ENCODE results near the gene INTS1.
"Not testable (repeated sequence)": the region's sequence is repeated elsewhere in the genome, so short reads cannot be mapped to it uniquely, and the experiment has no call there.

INTS1 gene

DNA sequence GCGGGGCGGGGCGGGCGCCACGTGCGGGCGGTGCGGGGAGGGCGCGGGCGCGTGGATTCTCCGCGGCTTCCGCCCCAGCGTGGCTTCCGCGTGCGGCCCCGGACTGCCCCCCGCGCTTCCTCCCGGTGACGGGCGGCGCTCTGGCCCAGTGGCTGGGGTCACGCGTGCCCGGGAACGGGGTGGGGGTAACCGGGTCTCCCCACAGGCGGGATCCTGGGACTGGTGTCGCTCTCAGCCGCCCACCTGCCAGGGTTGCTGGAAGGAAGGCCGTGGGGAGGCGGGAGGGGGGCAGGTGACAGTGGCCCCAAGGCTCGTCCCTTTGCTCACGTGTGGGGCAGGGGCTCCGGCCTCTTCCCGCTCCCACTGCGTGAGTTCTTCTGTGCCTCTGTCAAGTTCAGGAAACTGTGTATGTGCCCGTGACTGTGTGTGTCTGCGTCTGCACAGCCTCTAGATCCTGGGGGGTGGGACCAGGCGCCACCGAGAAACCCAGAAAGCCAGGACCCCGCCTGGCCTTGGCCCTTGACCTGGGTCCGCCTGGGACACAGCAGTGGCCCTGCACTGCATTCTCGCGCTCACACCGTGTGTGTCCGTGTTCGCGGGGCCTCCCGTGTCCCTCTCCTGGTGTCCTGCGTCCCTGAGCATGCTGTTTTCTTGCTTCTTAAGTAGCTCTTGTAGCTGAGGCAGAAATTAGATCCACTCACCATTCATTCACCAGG, 27.2 kb upstream of the INTS1 start:
- DNase-seq = peak; percentile 35 to 64

DNA sequence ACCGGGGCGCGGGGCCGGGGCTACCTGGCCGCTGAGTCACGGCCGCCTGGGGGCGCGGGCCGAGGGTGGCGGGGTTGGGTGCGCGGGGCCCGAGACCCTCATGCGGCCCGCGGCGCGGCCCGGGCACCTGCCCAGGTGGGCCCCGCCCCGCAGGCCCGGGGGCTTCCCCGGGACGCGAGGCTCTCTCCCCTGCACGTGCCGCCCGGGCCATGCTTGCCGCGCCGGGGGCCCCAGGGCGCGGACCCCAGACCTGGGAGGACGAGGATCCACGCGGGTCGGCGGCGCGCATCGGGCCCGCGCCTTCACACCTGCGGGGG, 26.7 kb upstream of the INTS1 start:
- DNase-seq = no peak

DNA sequence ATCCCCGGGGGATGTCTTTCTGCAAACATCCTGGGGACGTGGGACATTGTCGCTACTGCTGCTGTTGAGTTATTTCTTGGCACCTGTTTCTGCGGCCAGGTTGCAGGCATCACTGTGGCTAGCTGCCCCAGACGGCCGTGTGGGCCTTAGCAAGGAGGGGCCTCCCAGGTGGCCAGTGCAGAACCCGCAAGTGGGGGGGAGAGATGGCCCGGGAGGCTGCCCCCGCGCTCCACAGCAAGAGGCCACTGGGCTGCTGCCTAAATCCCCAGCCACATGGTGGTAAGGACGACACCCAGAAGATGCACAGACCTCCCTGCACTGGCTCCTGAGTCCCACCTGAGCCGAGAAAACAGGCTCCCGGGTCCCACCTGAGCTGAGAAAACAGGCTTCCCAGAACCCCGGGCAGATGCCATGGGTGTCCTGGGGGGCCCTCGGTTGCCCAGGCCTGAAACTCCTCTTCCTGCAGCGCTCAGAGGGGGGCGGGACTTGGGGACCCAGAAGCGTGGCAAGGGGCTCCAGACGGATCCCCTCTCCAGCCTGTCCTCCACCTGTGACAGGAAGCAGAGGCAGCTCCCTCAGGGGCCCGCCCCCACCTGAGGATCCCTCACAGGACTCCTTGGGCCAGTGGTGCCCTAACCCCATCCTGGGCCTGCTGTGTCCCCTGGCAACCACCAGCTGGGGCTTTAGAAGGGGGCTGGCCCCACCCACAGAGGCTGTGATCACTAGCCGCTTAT, 25.4 kb upstream of the INTS1 start:
- no peak for DNase-seq

DNA sequence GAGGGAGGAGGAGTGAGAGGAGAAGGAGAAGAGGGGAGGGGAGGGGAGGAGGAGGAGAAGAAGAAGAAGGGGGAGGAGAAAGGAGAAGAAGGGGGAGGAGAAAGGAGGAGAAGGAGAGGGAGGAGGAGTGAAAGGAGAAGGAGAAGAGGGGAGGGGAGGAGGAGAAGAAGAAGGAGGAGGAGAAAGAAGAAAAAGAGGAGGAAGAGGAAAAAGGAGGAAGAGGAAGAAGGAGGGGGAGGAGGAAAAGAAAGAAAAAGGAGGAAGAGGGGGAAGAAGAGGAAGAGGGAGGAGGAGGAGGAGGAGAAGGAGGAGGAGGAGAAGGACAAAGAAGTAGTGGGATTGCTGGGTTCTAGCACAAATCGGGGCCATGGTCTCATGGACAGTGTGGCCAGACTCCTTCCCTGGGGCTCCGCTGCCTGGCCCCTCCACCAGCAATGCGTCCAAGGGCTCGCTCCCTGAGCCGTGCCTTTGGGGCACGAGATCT, 22.1 kb upstream of the INTS1 start:
- no peak for DNase-seq

DNA sequence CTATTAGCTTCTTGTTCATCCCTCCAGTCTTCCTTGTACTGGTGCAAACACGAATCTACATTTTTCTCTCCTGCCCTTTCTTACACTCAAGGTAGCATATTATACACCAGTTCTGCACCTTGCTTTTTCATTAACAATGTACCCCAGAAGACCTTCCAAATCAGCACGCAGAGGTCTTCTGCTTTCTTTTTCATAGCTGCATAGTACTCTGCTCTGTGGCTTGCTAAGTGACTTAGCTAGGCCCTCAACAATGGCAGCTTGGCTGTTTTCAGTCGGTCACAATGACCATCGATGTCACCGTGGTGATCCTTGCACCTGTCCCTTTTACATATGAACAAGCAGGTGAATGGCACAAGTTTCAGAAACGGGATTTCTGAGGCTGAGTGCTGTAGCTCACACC, 21.2 kb upstream of the INTS1 start:
- no peak for DNase-seq

DNA sequence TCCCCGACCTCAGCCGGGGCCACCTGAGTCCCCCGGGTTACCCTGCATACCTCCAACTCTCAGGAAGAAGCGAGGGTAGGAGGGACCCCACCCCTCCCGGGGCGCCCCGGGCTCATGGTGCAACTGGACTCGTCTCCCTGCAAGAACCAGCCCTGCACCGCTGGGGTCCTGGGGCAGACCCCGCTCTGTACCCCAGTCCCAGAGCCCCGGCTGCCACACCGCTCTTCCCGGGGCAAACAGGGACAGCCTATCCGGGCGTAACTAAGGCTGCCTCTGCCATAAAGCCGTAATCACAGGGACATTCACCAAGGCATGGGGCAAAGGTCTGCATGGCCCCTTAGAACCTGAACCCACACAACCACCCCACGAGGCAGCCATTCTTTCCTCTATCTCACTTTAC, 19.7 kb upstream of the INTS1 start:
- no peak for DNase-seq

DNA sequence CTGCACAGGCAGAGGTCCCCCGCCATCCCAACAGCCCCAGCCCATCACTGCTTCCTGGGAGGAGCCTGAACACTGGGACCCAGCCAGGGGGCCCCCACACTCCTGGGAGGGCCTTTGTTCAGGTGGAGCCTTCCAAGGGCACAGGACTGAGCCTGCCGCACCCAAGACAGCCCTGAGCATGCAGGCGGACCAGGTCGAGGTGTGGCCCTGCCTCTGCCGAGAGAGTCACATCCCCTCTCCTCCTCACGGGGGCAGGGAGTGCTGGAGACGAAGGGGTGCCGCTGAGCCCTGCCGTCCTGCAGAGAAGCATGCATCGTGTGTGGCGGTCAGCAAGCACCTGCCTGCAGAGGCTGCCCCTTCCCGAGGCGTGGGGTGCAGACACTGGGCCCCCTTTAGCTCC, 19.0 kb upstream of the INTS1 start:
- no peak for DNase-seq

DNA sequence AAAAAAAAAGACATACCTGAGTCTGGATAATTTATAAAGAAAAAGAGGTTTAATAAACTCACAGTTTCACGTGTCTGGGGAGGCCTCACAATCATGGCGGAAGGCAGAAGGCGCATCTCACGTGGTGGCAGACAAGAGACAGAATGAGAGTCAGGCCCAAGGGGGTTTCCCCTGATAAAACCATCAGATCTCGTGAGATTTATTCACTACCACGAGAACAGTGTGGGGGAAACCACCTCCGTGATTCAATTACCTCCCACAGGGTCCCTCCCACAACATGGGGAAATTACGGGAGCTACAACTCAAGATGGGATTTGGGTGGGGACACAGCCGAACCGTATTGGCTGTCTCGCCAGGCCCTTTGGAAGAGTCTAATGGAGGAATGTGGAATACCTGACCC, 17.3 kb upstream of the INTS1 start:
- no peak for DNase-seq

DNA sequence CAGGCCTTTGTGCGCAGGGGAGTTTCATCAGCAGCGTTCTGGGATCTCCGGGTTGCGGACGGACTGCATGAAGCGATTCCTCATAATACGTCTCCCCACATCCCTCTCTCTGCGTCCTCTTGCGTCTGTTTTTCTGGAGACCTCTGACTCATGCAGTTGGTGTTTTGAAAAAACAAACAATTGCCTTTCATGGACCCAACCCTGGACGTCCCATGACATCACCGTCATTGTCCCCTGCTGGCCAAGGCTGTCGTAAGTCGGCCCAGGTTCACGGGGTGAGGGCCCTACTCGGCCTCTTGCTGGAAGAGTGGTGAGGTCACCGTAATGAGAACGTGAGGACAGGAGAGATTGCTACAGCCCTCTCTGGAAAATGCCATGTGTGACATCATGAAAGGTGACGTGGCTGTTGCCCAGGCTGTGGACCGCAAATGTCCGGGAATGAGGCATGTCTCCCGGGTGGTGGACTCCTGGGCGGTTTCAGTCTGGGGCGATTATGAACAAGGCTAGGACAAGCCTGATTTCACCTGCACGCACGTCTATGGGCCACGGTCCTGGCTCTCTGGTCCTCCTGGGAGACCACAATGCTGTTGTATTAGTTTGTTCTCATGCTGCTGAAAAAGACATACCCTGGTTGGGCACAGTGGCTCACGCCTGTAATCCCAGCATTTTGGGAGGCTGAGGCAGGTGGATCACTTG, 16.5 kb upstream of the INTS1 start:
- no peak for DNase-seq

DNA sequence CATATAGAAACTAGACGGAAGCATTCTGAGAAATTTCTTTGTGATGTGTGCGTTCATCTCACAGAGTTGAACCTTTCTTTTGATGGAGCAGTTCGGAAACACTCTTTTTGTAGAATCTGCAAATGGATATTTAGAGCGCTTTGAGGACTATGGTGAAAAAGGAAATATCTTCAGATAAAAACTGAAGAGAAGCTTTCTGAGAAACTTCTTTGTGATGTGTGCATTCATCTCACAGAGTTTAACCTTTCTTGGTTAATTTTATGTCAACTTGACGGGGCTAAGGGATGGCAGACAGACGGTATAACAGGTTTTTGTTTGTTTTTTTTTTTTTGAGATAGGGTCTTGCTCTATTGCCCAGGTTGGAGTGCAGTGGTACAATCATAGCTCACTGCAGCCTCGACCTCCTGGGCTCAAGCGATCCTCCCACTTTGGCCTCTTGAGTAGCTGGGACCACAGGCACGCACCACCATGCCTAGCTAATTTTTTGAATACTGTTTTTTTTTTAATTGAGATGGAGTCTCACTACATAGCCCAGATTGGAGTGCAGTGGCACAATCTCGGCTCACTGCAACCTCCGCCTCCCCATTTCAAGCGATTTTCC, 15.2 kb upstream of the INTS1 start:
- DNase-seq = not testable (repeated sequence)

DNA sequence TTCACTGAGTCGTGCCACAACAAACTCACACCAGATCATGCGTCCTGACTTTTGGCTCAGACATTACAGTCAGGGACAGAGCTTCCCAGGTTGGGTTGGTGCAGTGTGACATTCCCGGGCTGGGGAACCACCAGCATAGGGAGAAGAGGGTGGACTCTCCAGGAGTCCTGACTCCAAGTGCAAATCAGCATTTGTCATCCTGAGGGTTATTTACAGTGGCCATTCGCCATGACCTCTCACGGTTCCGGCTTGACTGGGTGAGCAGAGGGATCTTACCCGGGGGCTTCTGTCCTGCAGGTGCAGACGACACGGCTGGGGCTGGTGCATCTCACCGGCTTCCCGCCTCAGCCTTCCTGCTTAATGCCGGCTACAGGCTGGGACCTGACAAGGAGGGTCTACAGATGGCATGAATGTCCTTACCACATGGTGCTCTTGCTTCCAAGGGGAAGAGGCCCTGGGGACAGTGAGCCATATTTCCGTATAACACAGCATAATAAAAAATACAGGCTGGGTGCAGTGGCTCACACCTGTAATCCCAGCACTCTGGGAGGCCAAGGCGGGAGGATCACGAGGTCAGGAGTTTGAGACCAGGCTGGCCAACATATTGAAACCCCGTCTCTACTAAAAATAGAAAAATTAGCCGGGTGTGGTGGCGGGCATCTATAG, 12.5 kb upstream of the INTS1 start:
- DNase-seq = no peak

DNA sequence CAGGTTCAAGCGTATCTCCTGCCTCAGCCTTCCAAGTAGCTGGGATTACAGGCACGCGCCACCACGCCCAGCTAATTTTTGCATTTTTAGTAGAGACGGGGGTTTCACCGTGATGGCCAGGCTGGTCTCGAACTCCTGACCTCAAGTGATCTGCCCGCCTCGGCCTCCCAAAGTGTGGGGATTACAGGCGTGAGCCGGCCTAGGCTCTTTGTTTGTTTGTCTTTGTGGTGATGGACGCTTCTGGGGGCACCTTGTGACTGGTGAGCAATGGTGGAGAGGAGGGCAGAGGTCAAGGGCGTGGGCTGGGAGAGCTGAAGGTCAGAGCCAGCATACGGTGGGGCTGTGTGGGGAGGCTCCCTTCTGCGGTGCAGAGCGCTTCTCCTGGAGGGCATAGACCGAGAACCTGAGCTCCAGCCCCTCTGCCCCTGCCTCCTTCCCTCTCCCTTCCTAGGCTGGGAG, 11.3 kb upstream of the INTS1 start:
- DNase-seq = not testable (repeated sequence)

DNA sequence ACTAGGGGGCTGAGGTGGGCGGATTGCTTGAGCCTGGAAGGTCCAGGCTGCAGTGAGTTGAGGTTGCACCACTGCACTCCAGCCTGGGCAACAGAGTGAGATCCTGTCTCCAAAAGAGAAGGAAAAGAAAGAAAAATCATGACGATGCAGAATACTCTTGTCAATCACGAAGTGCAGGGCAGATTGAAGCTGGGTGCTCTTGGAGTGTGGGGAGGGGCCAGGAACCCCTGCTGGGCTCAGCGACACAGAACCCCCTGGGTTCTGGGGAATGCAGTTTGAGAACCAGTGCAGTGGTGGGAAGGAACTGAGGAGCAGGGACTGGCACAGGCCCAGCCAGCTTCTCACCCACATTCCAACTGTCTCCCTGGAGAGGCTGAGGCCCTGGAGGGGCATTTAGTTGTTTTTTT, 10.8 kb upstream of the INTS1 start:
- no peak for DNase-seq

DNA sequence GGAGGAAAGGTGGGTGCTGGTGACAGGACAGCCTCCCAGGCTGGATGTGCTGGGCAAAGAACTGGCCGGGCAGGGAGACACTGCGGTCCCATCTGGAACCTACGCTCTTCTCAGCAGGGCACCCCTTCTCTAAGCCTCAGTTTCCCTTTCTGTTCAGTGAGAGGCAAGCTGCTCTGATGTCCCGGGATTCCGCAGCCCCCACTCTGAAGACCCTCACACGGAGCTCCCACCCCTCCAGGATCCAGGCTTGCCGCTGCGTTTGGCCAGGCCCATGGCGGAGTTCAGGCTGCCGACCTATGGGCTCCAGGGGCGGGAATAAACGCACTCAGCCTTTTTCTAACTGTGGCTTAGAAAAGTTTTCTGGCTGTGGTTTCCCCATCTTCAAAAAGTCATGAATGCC, 10.2 kb upstream of the INTS1 start:
- DNase-seq = no peak

DNA sequence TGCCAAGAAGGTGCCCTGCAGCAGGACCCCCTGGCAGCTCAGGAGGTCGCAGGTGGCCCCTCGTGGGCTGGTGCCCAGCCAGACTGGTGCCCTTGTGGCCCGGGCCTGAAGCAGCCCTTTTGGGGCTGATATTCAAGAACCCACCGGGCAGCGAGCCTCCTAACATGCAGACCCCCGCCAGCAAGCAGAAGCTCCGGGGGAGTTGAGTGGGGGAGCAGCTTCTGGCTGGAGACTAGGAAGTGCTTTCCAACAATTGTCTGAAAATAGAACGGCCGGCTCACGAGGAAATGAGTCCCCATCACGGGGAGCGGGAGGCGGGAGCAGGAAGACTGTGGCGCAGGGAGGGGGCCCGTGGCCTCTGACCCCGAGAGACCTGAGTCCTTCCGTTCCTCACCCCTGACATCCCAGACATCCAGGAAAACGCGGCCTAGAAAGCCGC, 9.5 kb upstream of the INTS1 start:
- DNase-seq = no peak

DNA sequence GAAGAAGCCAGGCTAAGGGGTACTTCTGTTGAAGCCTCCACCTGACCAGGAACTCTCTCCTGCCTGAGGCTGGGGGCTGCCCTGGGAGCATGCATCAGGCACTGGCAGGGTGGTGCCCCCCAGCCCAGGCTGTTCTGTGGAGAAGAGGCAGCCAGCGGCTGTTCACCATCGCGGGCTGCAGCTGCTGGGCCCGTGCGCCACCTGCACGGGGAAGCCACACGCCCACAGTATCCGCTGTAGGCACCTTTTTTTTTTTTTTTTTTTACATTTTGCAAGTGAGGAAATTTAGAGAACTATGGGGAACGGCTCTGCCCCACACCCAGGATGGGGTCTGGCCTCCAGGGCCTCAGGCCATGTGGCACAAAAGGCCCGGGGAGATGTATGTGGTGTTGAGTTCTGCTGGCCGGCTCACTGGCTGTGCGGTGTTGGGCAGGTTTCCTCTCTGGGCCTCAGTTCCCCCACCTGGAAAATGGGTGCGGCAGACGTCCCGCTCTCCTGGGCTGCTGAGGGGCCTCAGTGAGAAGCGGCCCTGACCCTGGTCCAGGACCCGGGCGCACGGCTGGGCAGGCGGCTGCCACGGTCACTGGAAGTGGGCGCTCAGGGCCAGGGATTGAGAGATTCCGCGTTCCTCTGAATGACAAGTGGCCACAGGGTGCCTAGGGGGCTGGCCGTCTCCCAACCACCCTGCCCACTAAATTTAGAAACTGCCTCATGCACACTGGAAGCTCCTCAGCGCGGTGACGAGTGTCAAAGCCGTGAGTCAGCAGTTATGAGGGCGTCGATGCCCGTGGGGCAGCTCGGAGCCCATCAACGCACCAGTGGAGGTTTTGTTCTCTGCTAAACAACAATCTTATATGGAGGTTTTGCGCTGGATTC, 8.8 kb upstream of the INTS1 start:
- DNase-seq = peak; percentile 54 to 58

DNA sequence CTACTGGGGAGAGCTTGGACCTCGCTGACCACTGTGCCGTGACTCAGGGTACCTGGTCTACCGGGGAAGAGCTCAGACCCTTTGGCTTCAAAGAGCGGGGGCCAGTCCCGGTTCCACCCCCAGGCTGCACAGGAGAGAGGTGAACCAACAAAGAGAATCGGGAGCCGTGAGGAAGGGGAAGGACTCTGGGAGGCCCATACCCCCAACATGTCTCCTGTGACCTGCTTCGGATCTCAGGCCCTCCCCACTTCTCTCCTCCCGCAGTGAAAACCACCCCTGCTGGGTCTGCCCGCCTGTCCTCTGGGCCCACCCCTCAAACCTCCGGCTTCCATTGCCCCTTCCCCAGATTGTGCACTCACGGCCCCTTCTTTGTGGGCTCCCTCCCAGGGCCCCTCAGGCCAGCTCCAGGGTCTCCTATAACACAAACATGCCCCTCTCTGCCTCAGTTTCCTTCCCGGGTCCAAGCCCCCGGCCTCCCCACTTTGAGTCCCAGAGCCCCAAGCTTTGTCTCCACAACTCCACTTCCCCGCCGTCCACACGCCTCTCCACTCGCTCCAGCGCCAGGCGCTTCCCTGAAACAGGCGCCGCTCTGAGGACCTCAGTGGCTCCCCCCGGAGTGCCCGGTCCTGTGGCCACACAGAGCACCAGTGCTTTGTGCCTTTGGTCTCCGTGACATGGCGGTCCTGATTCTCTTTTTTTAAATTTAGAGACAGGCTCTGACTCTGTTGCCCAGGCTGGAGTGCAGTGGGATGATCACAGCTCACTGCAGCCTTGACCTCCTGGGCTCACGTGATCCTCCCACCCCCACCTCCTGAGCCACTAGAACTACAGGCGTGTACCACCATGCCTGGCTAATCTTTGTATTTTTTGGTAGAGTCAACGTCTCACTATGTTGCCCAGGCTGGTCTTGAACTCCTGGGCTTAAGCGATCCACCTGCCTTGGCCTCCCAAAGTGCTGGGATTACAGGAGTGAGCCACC, 7.5 kb upstream of the INTS1 start:
- no peak for DNase-seq

DNA sequence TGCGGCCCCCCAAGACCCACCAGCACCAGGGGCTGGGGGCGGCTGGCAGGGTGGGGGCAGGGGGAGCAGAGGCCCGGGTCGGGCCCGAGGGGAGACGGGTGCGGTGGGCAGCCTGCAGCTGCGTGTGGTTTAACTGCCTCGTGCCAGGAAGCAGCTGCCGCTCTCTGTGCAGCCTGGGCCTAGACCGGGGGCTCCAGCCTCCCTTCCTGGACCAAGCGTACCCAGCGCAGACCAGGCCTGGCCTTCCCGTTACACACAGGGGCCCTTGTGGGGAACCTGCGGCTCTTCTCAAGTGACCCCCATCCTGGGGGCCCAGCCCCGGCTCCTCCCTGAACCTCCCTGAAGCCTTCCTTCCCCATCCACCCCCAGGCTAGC, 6.6 kb upstream of the INTS1 start:
- no peak for DNase-seq

DNA sequence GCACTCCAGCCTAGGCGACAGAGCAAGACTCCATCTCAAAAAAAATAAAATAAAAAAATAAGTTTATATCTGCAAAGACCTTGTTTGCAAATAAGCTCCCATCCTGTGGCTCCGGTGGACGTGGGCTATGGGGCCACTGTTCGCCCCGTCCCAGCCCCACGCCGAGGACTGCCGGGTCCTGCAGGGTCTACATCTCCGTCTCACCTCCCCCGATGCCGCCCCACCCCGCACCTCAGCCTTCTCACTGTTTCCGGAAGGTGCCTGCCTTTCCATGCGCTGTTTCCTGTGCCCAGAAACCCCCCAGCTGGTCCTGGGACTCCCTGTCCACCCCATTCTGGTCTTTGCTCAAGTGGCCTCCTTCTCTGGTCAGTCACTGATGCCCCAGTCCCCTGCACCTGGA, 5.0 kb upstream of the INTS1 start:
- DNase-seq = no peak

DNA sequence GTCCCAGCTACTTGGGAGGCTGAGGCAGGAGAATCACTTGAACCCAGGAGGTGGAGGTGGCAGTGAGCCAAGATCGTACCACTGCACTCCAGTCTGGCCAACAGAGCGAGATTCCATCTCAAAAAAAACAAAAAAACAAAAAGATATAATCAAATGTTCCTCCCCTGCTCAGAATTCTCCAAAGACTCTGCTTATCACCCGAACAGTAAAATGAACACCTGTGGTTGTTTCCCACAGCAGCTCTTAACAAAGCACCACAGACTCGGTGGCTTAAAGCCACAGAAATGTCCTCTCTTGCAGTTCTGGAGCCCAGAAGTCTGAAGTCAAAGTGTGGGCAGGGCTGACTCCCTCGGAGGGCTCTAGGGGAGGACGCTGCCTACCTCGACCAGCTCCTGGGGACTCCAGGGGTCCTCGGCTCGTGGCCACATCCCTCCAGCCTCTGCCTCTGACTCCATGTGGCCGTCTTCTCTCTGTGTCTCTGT, 4.1 kb upstream of the INTS1 start:
- no peak for DNase-seq

All from CD4-positive, alpha-beta T cell treated with Interferon alpha-2 for 1 hour (primary cell).